Measurements from ENCODE around the gene SHISAL1. TPM values are rescaled to one million over a fixed set of nuclear protein-coding genes. Genes with fewer than 3 reads are reported as not detected.

Gene SHISAL1
- total and polyA plus RNA-seq, 10 of the 15 experiments (the other 5 are each of a cell fraction or from before 2014, with no cell fraction given), result not detected

GRCh38 chr22:44245867-44246266 is 66.9 kb downstream of the SHISAL1 start:
- H4K20me1 ChIP-seq (ENCODE audit: control insufficient read depth, insufficient read depth), result no peaks in the 10 kb centered on the region
- no peak overlapping the region for H3K9ac ChIP-seq (ENCODE audit: control insufficient read depth, insufficient read depth, low read length)
- DNase-seq (ENCODE audit: low read depth, low spot score) (no peak), FAIRE-seq (no peak), ATAC-seq (no peak)
- in situ Hi-C loops (cut with MboI) (no loop called here), intact Hi-C loops (cut with micrococcal nuclease; ENCODE audit: unreplicated experiment) (no loop called here)
- no peaks in the 10 kb centered on the region for H3K79me2 ChIP-seq (ENCODE audit: control insufficient read depth, insufficient read depth, low read length)
- no peak for TF ChIP-seq IRF5 (IDR thresholded peaks at IDR 0.05; ENCODE audit: borderline replicate concordance)
- no peak for TF ChIP-seq MYB (IDR thresholded peaks at IDR 0.05; ENCODE audit: borderline replicate concordance, low read depth, low read length)
- no peak for TF ChIP-seq POLR2AphosphoS2 (IDR thresholded peaks at IDR 0.05; ENCODE audit: low read depth, low read length)
- no peak for TF ChIP-seq TCF7 (IDR thresholded peaks at IDR 0.05; ENCODE audit: borderline replicate concordance)
- TF ChIP-seq IKZF1 (conservative IDR thresholded peaks at IDR 0.05), result no peak
- TF ChIP-seq MAX (IDR thresholded peaks at IDR 0.05; ENCODE audit: low read depth, low read length), result no peak
- no peak for TF ChIP-seq RBBP5 (conservative IDR thresholded peaks at IDR 0.05)
- TF ChIP-seq NRF1 (conservative IDR thresholded peaks at IDR 0.05; ENCODE audit: low read depth, low read length), result no peak
- no peaks in the 10 kb centered on the region for H3K4me1 ChIP-seq (ENCODE audit: control insufficient read depth, insufficient read depth, low read length)
- H2AFZ ChIP-seq (ENCODE audit: control insufficient read depth, low read depth, low read length), result no peak overlapping the region
- ChIA-PET RAD21 (ENCODE audit: unreplicated experiment) (no interaction called here), POLR2A (no interaction called here), CTCF (no interaction called here), SMC1A (ENCODE audit: uncharacterized antibody, unreplicated experiment) (no interaction called here)
- no peak overlapping the region for H3K4me2 ChIP-seq (ENCODE audit: control insufficient read depth, insufficient read depth)
- WGBS (ENCODE audit: insufficient coverage, insufficient replicate concordance, low lambda C conversion rate, missing lambda C conversion rate), result 50% methylated on average over 6 of the region's 8 CpGs
- no peak overlapping the region for H3K27ac ChIP-seq (ENCODE audit: control insufficient read depth, insufficient read depth)
- peaks cover 4% of the 10 kb centered on the region; the same call in 2 of the 3 replicates for H3K9me3 ChIP-seq (replicated peaks; ENCODE audit: control insufficient read depth, insufficient read depth, low read length)
- BruUV-seq (replicated peaks), result no TSS peak
- no peaks in the 10 kb centered on the region; a peak in 2 of 4 replicates for H3K27me3 ChIP-seq (replicated peaks in 1 of 2; ENCODE audit: control insufficient read depth in 2 of 2, insufficient read depth in 2 of 2, low read length in 1 of 2)
- no peaks in the 10 kb centered on the region for H3K36me3 ChIP-seq (ENCODE audit: control insufficient read depth in 2 of 2, insufficient read depth in 2 of 2, low read length in 1 of 2)
- H3K4me3 ChIP-seq, result no peak overlapping the region

Measured in GM12878 (cell line).